Naive thymus-derived CD4-positive, alpha-beta T cell (primary cell): Measurements from ENCODE around the gene TPRX1. TPM values are rescaled to one million over a fixed set of nuclear protein-coding genes. Genes with fewer than 3 reads are reported as not detected.

Experiments used
- ATAC-seq: fragments of 150-1000 bp; cut with Tn5 transposase; 2 replicates; pipeline ENCODE4 v1.10.0; 2021; ENCODE audit warnings: mild to moderate bottlenecking, moderate library complexity
- CTCF ChIA-PET: fragments of 350-600 bp; sonication (Branson Sonifier 250); formaldehyde crosslinking; loops from one replicate; lab custom pipeline; 2021; ENCODE audit warnings: antibody characterized with exemption; lab: Charles Lee
- POLR2A ChIA-PET: fragments of 350-600 bp; sonication (Branson Sonifier 250); formaldehyde crosslinking; loops from one replicate; lab custom pipeline; 2021; ENCODE audit warnings: antibody characterized with exemption, inconsistent platforms; lab: Charles Lee
- DNase-seq, 9 donors: peaks; one replicate each; pipeline versions ENCODE4 v3.0.0 to v3.0.0-alpha.2; 2020 to 2022; ENCODE audit warnings: mixed read lengths in 1 of 9
- H3K27ac ChIP-seq: one replicate; pipeline ENCODE4 v1.7.0; 2013; ENCODE audit warnings: mild to moderate bottlenecking, low read depth, low read length, moderate library complexity
- H3K27me3 ChIP-seq, 2 donors: one replicate each; pipeline ENCODE4 v1.7.0; 2013; ENCODE audit warnings: low read length in 2 of 2, mild to moderate bottlenecking in 2 of 2, moderate library complexity in 2 of 2; ENCODE audit not compliant: control insufficient read depth in 2 of 2, insufficient read depth in 2 of 2
- H3K36me3 ChIP-seq, 3 experiments: 1 replicate in 2 of 3; 2 replicates in 1 of 3; pipeline ENCODE4 v1.7.0; 2013; ENCODE audit warnings: low read length in 3 of 3, mild to moderate bottlenecking in 3 of 3, moderate library complexity in 1 of 3; ENCODE audit not compliant: insufficient read depth in 3 of 3, control insufficient read depth in 2 of 3
- H3K4me1 ChIP-seq, 2 donors: one replicate each; pipeline ENCODE4 v1.7.0; 2013; ENCODE audit warnings: low read length in 2 of 2, mild to moderate bottlenecking in 2 of 2, moderate library complexity in 1 of 2; ENCODE audit not compliant: control insufficient read depth in 2 of 2, insufficient read depth in 2 of 2
- H3K4me3 ChIP-seq: 2 replicates; pipeline ENCODE4 v1.7.0; 2013; ENCODE audit warnings: mild to moderate bottlenecking, low read length
- H3K9me3 ChIP-seq, 3 experiments: 1 replicate in 2 of 3; 2 replicates in 1 of 3; pipeline ENCODE4 v1.7.0; 2013; ENCODE audit warnings: low read length in 3 of 3; ENCODE audit not compliant: control insufficient read depth in 2 of 3
- H3K27ac Mint-ChIP-seq, 9 donors: one replicate each; pipeline ENCODE4 v1.8.0; 2020 to 2022; ENCODE audit warnings: mixed read lengths in 9 of 9, mild to moderate bottlenecking in 8 of 9, moderate library complexity in 5 of 9, inconsistent platforms in 2 of 9
- H3K27me3 Mint-ChIP-seq, 5 donors: one replicate each; pipeline ENCODE4 v1.8.0; 2021 to 2022; ENCODE audit warnings: mixed read lengths in 5 of 5, mild to moderate bottlenecking in 1 of 5
- H3K36me3 Mint-ChIP-seq, 5 donors: one replicate each; pipeline ENCODE4 v1.8.0; 2020 to 2022; ENCODE audit warnings: mixed read lengths in 5 of 5, mild to moderate bottlenecking in 3 of 5, inconsistent platforms in 1 of 5
- H3K4me1 Mint-ChIP-seq, 7 donors: one replicate each; pipeline ENCODE4 v1.8.0; 2020 to 2022; ENCODE audit warnings: mixed read lengths in 7 of 7, mild to moderate bottlenecking in 3 of 7, inconsistent platforms in 1 of 7
- H3K4me3 Mint-ChIP-seq, 10 donors: one replicate each; pipeline ENCODE4 v1.8.0; 2020 to 2022; ENCODE audit warnings: mild to moderate bottlenecking in 10 of 10, mixed read lengths in 10 of 10, moderate library complexity in 6 of 10, inconsistent platforms in 2 of 10
- H3K9me3 Mint-ChIP-seq, 11 donors: one replicate each; pipeline ENCODE4 v1.8.0; 2020 to 2022; ENCODE audit warnings: mixed read lengths in 11 of 11, mild to moderate bottlenecking in 4 of 11, inconsistent platforms in 1 of 11, moderate library complexity in 1 of 11
- intact Hi-C, 2 donors: fragments of 100-400 bp; cut with micrococcal nuclease; formaldehyde crosslinking; loops; one replicate each; pipeline ENCODE4 v1.15.1; 2023
- polyA plus RNA-seq, 2 donors: library from polyadenylated mRNA; unstranded; fragments of 300-500 nt; fragmentation: Illumina TruSeq; gene quantifications; one replicate each; pipeline ENCODE4 v1.2.3, GENCODE V29; 2021
- total RNA-seq, 6 experiments: library from RNA in 5 of 6; stranded (reverse) in 5 of 6; gene quantifications; 1 replicate in 5 of 6; 2 replicates in 1 of 6; pipeline ENCODE4 v1.2.3 and lab custom pipeline; 2021 to 2026

Gene TPRX1
- total and polyA plus RNA-seq, 7 experiments from 2014 or later: not detected

- Mint-ChIP-seq H3K27me3 (peaks cover 0 to 24% (median 15%) of the 10 kb centered on the region in 5 donors), H3K4me1 (no peaks in the 10 kb centered on the region), H3K4me3 (no peak overlapping the region), H3K9me3 (peaks cover 0 to 2% (median 0%) of the 10 kb centered on the region in 11 donors), H3K27ac (no peak overlapping the region), H3K36me3 (no peaks in the 10 kb centered on the region)
- H3K27ac ChIP-seq: no peak overlapping the region
- POLR2A ChIA-PET: no interaction called here
- ATAC-seq (no peak), DNase-seq (no peak)
- H3K36me3 ChIP-seq: no peaks in the 10 kb centered on the region
- H3K27me3 ChIP-seq: peaks cover 0 to 3% of the 10 kb centered on the region in 2 donors
- H3K9me3 ChIP-seq: no peaks in the 10 kb centered on the region
- H3K4me1 ChIP-seq: no peaks in the 10 kb centered on the region
- intact Hi-C loops: no loop called here
- H3K4me3 ChIP-seq: no peak overlapping the region
- CTCF ChIA-PET: interaction anchor here (0.7 to 0.9 kb wide), 2 partner anchors 25 to 1911 kb away, joined by 3 to 5 read pairs; no protein-coding TSS in a partner anchor
These were observed 35.1 kb upstream of the TPRX1 start for GRCh38 chr19:47839411-47839810.

DNA sequence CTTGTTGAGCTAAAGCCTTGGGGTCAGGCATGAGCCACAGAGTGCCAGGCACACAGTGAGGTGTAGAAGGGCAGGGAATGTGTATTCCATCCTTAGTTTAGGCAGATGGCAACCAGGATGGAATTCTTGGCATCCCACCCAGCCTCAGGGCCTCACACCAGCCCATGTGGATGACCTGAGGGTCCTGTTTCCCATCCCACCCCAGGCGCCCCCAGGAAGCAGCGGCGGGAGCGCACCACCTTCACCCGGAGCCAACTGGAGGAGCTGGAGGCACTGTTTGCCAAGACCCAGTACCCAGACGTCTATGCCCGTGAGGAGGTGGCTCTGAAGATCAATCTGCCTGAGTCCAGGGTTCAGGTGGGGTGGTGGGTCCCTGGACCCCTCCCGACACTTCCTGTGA is 31.7 kb upstream of the TPRX1 start:
- POLR2A ChIA-PET: no interaction called here
- DNase-seq (no peak), ATAC-seq (no peak)
- Mint-ChIP-seq H3K4me1 (no peaks in the 10 kb centered on the region), H3K27ac (no peak overlapping the region), H3K4me3 (no peak overlapping the region), H3K36me3 (no peaks in the 10 kb centered on the region), H3K27me3 (peaks cover 0 to 7% (median 0%) of the 10 kb centered on the region in 5 donors), H3K9me3 (no peaks in the 10 kb centered on the region)
- Histone ChIP-seq H3K27me3 (no peaks in the 10 kb centered on the region), H3K27ac (no peak overlapping the region), H3K4me3 (no peak overlapping the region), H3K36me3 (no peaks in the 10 kb centered on the region), H3K9me3 (no peaks in the 10 kb centered on the region), H3K4me1 (no peaks in the 10 kb centered on the region)
- CTCF ChIA-PET: no interaction called here
- intact Hi-C loops: no loop called here

DNA sequence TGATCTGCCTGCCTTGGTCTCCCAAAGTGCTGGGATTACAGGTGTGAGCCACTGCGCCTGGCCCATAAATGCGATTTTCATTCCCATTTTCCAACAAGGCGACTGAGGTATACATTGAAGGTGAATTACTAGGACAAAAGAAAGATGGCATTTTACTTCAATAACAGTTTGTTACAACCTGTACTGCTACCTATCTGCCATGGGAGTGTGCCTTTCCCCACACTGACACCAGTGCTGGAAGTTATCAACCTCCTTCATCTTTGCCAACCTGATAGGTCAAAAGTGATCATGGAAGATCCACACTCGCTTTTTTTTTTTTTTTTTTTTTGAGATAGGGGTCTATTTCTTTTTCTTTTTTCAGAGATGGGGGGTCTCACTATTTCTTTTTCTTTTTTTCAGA is 28.4 kb upstream of the TPRX1 start:
- peak overlapping the region in 1 of 9 donors; percentile 6 for H3K27ac Mint-ChIP-seq
- CTCF ChIA-PET: no interaction called here
- no peaks in the 10 kb centered on the region for H3K9me3 ChIP-seq

DNA sequence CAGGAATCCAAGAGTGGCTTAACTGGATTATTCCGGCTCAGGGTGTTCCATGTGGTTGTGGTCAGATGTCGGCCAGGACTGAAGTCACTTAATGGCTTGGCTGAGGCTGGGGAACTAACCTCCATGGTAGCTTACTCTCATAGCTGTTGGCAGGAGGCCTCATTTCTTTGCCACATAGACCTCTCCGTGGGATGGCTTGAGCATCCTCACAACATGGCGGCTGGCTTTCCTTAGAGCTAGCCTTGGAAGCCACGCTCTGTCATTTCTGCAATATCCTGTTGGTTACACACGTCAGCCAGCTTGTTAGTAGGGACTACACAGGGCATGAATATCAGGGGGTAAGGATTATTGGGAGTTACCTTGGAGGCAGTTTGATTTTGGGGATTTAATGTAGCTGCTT is 22.4 kb upstream of the TPRX1 start:
- POLR2A ChIA-PET: interaction anchor here (0.6 kb wide), 1 partner anchor 20 kb away, joined by 3 read pairs; no protein-coding TSS in a partner anchor
- H3K27ac Mint-ChIP-seq: no peak overlapping the region

More for the DNA sequence above, 28.4 kb upstream of the TPRX1 start:
- no peak for DNase-seq
- Mint-ChIP-seq H3K9me3 (no peaks in the 10 kb centered on the region), H3K27me3 (peaks cover 0 to 7% (median 0%) of the 10 kb centered on the region in 5 donors), H3K4me1 (no peaks in the 10 kb centered on the region), H3K36me3 (no peaks in the 10 kb centered on the region), H3K4me3 (no peak overlapping the region)
- no peak overlapping the region for H3K4me3 ChIP-seq
- H3K27me3 ChIP-seq: no peaks in the 10 kb centered on the region
- intact Hi-C loops: no loop called here
- H3K27ac ChIP-seq: no peak overlapping the region
- H3K36me3 ChIP-seq: no peaks in the 10 kb centered on the region
- H3K4me1 ChIP-seq: no peaks in the 10 kb centered on the region
- POLR2A ChIA-PET: no interaction called here
- no peak for ATAC-seq

DNA sequence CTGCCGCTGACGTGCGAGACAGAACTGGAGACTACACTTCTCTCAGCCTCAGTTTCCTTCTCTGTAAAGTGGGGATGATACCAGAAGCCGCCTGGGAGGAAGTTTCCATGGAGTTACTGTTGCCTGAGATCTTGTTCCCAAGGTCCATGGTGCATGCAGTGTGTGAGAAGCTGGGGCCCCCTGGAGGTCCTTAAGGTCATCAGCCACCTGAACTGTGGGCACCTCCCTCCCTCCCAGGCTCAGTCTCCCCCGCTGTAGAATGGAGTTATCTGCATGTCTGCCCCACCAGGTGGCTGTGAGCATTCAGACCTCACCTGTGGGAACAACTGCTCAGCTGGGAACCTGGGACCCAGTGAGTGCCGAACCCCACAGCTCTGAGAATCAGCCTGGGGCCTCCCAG is 20.0 kb upstream of the TPRX1 start:
- Histone ChIP-seq H3K27ac (no peak overlapping the region), H3K9me3 (no peaks in the 10 kb centered on the region), H3K36me3 (no peaks in the 10 kb centered on the region), H3K4me3 (no peak overlapping the region), H3K27me3 (peaks cover 0 to 2% of the 10 kb centered on the region in 2 donors), H3K4me1 (no peaks in the 10 kb centered on the region)
- ChIA-PET POLR2A (no interaction called here), CTCF (no interaction called here)
- peaks cover 15 to 35% (median 19%) of the 10 kb centered on the region in 5 donors for H3K27me3 Mint-ChIP-seq
- intact Hi-C loops: no loop called here
- no peak overlapping the region for H3K4me3 Mint-ChIP-seq
- H3K27ac Mint-ChIP-seq: no peak overlapping the region
- H3K36me3 Mint-ChIP-seq: peaks cover 0 to 6% (median 0%) of the 10 kb centered on the region in 5 donors
- DNase-seq (no peak), ATAC-seq (no peak)
- H3K4me1 Mint-ChIP-seq: peaks cover 0 to 7% (median 2%) of the 10 kb centered on the region in 7 donors
- peaks cover 0 to 9% (median 2%) of the 10 kb centered on the region in 11 donors for H3K9me3 Mint-ChIP-seq

More for the DNA sequence above, 22.4 kb upstream of the TPRX1 start:
- Mint-ChIP-seq H3K36me3 (peaks cover 0 to 6% (median 0%) of the 10 kb centered on the region in 5 donors), H3K9me3 (peaks cover 0 to 9% (median 2%) of the 10 kb centered on the region in 11 donors), H3K27me3 (peaks cover 0 to 14% (median 5%) of the 10 kb centered on the region in 5 donors), H3K4me1 (no peaks in the 10 kb centered on the region), H3K4me3 (no peak overlapping the region)
- Histone ChIP-seq H3K27ac (no peak overlapping the region), H3K27me3 (no peaks in the 10 kb centered on the region), H3K9me3 (no peaks in the 10 kb centered on the region), H3K4me3 (no peak overlapping the region), H3K4me1 (no peaks in the 10 kb centered on the region), H3K36me3 (no peaks in the 10 kb centered on the region)
- intact Hi-C loops: no loop called here
- CTCF ChIA-PET: no interaction called here
- ATAC-seq (no peak), DNase-seq (no peak)

GRCh38 chr19:47821460-47822020 is 17.2 kb upstream of the TPRX1 start, which contains the start of gene CRX:
Gene CRX, plus strand, starts transcription at chr19:47821937. Its CDS starts 12,507 bp downstream, at chr19:47834444.
- DNase-seq (no peak), ATAC-seq (no peak)
- Mint-ChIP-seq H3K4me1 (peaks cover 0 to 7% (median 2%) of the 10 kb centered on the region in 7 donors), H3K36me3 (peaks cover 0 to 3% (median 0%) of the 10 kb centered on the region in 5 donors), H3K4me3 (no peak within 1 kb of the TSS), H3K27me3 (peaks cover 26 to 51% (median 31%) of the 10 kb centered on the region in 5 donors), H3K27ac (no peak within 1 kb of the TSS), H3K9me3 (peaks cover 0 to 1% (median 0%) of the 10 kb centered on the region in 11 donors)
- Histone ChIP-seq H3K36me3 (no peaks in the 10 kb centered on the region), H3K9me3 (no peaks in the 10 kb centered on the region), H3K4me1 (no peaks in the 10 kb centered on the region), H3K27ac (no peak within 1 kb of the TSS), H3K27me3 (peaks cover 0 to 3% of the 10 kb centered on the region in 2 donors), H3K4me3 (no peak within 1 kb of the TSS)
- intact Hi-C loops: no loop called here
- ChIA-PET POLR2A (no interaction called here), CTCF (no interaction called here)
